Activated CD8-positive, alpha-beta T cell treated with anti-CD3 and anti-CD28 coated beads, Interleukin-2, amount 10 ng/mL, durations not matched to agents 7 days and 5 days (primary cell): ENCODE data around the gene QSOX1. TPM values are rescaled to one million over a fixed set of nuclear protein-coding genes. Genes with fewer than 3 reads are reported as not detected.
A peak's percentile ranks its signal among the peaks of the same experiment; 100 is the strongest.

Experiments used
- ATAC-seq: fragments of 150-1000 bp; cut with Tn5 transposase; one replicate; pipeline ENCODE4 v1.10.0; 2021; ENCODE audit warnings: moderate library complexity
- CTCF ChIA-PET: fragments of 350-600 bp; sonication (Branson Sonifier 250); formaldehyde crosslinking; loops from one replicate; lab custom pipeline; 2021; ENCODE audit warnings: antibody characterized with exemption; lab: Charles Lee
- POLR2A ChIA-PET: fragments of 350-600 bp; sonication (Branson Sonifier 250); formaldehyde crosslinking; loops from one replicate; lab custom pipeline; 2021; ENCODE audit warnings: antibody characterized with exemption; lab: Charles Lee
- DNase-seq: peaks from one replicate; pipeline ENCODE4 v3.0.0-alpha.2; 2020
- H3K27ac Mint-ChIP-seq: one replicate; pipeline ENCODE4 v1.8.0; 2021; ENCODE audit warnings: mild to moderate bottlenecking, mixed read lengths
- H3K27me3 Mint-ChIP-seq: one replicate; pipeline ENCODE4 v1.8.0; 2021; ENCODE audit warnings: low read depth, mixed read lengths
- H3K36me3 Mint-ChIP-seq: one replicate; pipeline ENCODE4 v1.8.0; 2021; ENCODE audit warnings: low read depth, mixed read lengths
- H3K4me1 Mint-ChIP-seq: one replicate; pipeline ENCODE4 v1.8.0; 2021; ENCODE audit warnings: low read depth, mixed read lengths
- H3K4me3 Mint-ChIP-seq: one replicate; pipeline ENCODE4 v1.8.0; 2021; ENCODE audit warnings: mild to moderate bottlenecking, mixed read lengths
- H3K9me3 Mint-ChIP-seq: one replicate; pipeline ENCODE4 v1.8.0; 2022; ENCODE audit warnings: mixed read lengths; ENCODE audit not compliant: insufficient read depth
- total RNA-seq, 2 experiments: library from RNA; stranded (reverse); gene quantifications; one replicate each; pipeline ENCODE4 v1.2.3, GENCODE V29; 2021

Gene QSOX1
- total RNA-seq, 2 experiments from 2014 or later = 23.9 to 25.2 TPM

DNA sequence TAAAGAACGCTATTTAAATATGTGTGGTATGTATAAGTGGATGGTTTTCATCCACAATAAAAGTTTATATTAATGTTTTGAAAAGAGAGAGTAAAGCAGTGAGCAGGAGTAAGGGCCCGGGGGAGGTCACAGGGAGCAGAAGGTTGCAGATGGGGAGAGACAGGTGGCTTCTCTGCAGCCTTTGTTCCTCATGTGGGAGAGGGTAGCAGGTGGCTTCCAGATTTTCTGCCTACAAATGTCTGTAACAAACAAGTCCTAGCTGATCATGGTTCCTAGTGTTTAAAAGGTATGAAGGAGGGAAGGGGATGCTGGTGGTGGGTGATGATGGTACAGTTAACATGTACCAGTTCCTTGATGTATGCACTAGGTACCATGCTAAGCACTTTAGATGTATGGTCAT is 18.8 kb downstream of the QSOX1 start:
- Mint-ChIP-seq H3K4me3 (no peak overlapping the region), H3K9me3 (no peaks in the 10 kb centered on the region), H3K27ac (no peak overlapping the region), H3K27me3 (no peaks in the 10 kb centered on the region), H3K4me1 (no peaks in the 10 kb centered on the region), H3K36me3 (no peaks in the 10 kb centered on the region)
- no peak for DNase-seq
- POLR2A ChIA-PET = no interaction called here
- ATAC-seq = no peak
- CTCF ChIA-PET = no interaction called here

DNA sequence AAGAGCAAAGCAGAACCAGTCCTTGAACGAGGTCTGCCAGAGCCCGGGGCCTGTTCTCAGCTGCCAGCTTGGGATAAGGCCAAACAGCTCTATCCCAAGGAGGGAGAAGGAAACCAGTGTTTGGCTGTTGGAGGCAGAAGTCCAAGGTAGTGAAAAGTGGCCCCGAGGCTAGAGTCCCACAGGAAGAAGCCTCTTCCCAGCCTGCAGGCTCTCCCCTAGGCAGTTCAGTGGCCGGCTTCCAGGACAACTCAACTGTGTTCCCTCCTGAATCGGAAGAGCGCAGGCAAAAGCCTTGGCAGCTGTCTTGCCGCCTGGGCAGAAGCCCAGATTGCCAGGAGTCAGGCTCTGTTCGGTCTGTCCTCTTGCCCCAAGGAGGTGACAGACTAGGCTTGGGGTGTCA is 19.3 kb downstream of the QSOX1 start:
- Mint-ChIP-seq H3K27ac (no peak overlapping the region), H3K4me1 (no peaks in the 10 kb centered on the region), H3K4me3 (no peak overlapping the region), H3K9me3 (no peaks in the 10 kb centered on the region), H3K36me3 (no peaks in the 10 kb centered on the region), H3K27me3 (no peaks in the 10 kb centered on the region)
- ATAC-seq (no peak), DNase-seq (no peak)
- ChIA-PET CTCF (interaction anchor here (1.1 kb wide), 1 partner anchor 306 kb away, joined by 3 read pairs; no protein-coding TSS in a partner anchor), POLR2A (no interaction called here)

DNA sequence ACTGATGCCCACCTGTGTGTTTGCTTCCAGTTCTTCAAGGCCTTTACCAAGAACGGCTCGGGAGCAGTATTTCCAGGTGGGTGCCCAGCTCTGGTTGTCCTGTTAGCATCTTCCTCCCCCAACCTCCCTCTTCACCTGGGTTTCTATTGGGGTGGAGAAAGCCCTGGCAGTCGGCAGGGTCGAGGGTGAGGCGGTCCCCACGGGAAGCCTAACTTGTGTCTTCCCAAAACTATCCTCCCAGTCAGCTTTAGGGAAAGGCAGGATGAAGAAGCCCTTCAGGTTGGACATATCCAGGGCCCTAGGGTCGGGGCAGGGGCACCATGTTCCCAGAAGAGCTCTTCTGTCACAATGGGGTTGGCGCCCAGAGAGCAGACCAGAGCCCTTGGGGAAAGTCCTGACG is 20.6 kb downstream of the QSOX1 start:
- Mint-ChIP-seq H3K27ac (no peak overlapping the region), H3K36me3 (no peaks in the 10 kb centered on the region), H3K4me3 (no peak overlapping the region), H3K9me3 (no peaks in the 10 kb centered on the region), H3K27me3 (no peaks in the 10 kb centered on the region), H3K4me1 (no peaks in the 10 kb centered on the region)
- POLR2A ChIA-PET = no interaction called here
- CTCF ChIA-PET = no interaction called here
- ATAC-seq (no peak), DNase-seq (no peak)

DNA sequence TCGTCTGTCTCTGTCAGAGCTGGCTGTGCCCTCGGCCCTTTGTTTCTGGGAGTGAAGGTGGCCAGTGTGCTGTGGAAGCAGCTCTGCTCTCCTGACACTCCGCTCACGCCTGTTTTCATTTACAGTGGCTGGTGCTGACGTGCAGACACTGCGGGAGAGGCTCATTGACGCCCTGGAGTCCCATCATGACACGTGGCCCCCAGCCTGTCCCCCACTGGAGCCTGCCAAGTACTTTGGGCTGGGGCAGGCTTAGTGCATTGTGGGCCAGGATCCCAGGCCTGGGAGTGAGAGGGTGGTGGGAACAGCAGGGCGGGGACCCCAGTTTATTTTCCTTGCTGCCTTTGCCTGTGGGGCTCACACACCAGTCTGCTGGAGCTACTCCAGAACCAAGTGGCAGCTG is 21.1 kb downstream of the QSOX1 start:
- Mint-ChIP-seq H3K27ac (no peak overlapping the region), H3K36me3 (no peaks in the 10 kb centered on the region), H3K4me3 (no peak overlapping the region), H3K4me1 (no peaks in the 10 kb centered on the region), H3K9me3 (no peaks in the 10 kb centered on the region), H3K27me3 (no peaks in the 10 kb centered on the region)
- ChIA-PET CTCF (no interaction called here), POLR2A (no interaction called here)
- ATAC-seq (no peak), DNase-seq (no peak)

DNA sequence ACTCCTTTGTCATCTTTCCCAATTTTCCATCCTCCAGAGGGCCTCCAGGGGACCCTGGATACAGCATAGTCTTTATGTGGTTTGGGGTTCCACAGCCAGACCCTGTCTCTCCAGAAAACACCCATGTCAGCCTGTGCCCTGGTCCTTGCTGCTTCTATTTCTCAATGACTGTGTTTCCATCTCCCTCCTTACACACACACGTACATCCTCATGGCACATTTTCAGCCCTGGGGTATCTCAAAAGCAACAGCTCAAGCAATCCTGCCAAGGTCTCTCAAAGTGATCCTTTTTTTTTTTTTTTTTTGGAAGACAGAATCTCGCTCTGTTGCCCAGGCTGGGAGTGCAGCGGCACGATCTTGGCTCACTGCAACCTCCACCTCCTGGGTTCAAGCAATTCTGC is 22.3 kb downstream of the QSOX1 start:
- no peak for DNase-seq
- no peaks in the 10 kb centered on the region for H3K36me3 Mint-ChIP-seq
- H3K27ac Mint-ChIP-seq = no peak overlapping the region
- POLR2A ChIA-PET = no interaction called here
- no peaks in the 10 kb centered on the region for H3K27me3 Mint-ChIP-seq
- CTCF ChIA-PET = interaction anchor here (5.2 to 6.1 kb wide), 2 partner anchors 12 to 310 kb away, joined by 66 to 67 read pairs; no protein-coding TSS in a partner anchor
- no peaks in the 10 kb centered on the region for H3K9me3 Mint-ChIP-seq
- no peak for ATAC-seq
- no peaks in the 10 kb centered on the region for H3K4me1 Mint-ChIP-seq
- no peak overlapping the region for H3K4me3 Mint-ChIP-seq

DNA sequence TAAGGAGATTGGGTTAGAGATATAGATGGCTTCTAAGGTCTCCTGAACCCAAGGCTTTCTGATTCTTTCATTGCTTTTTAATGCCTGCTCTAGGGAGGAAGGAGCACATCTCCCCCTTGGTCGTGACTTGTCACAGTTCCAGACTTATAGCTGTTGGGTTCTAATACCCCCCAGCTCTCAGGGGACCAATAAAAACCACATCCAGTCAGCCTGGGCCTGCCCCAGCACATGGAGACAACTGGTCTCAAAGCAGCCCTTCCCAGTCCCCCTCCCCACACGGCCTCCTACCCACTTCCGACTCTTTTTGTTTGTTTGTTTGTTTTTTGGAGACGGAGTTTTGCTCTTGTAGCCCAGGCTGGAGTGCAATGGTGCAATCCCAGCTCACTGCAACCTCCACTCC is 23.3 kb downstream of the QSOX1 start:
- H3K4me3 Mint-ChIP-seq = no peak overlapping the region
- POLR2A ChIA-PET = interaction anchor here (0.6 kb wide), 1 partner anchor 30 kb away, joined by 3 read pairs; no protein-coding TSS in a partner anchor
- CTCF ChIA-PET = interaction anchor here (0.9 to 6.1 kb wide), 7 partner anchors 13 to 471 kb away, joined by 3 to 67 read pairs (median 11); no protein-coding TSS in a partner anchor
- no peaks in the 10 kb centered on the region for H3K4me1 Mint-ChIP-seq
- H3K36me3 Mint-ChIP-seq = no peaks in the 10 kb centered on the region
- no peaks in the 10 kb centered on the region for H3K9me3 Mint-ChIP-seq
- H3K27me3 Mint-ChIP-seq = no peaks in the 10 kb centered on the region
- no peak for DNase-seq
- no peak for ATAC-seq
- no peak overlapping the region for H3K27ac Mint-ChIP-seq

DNA sequence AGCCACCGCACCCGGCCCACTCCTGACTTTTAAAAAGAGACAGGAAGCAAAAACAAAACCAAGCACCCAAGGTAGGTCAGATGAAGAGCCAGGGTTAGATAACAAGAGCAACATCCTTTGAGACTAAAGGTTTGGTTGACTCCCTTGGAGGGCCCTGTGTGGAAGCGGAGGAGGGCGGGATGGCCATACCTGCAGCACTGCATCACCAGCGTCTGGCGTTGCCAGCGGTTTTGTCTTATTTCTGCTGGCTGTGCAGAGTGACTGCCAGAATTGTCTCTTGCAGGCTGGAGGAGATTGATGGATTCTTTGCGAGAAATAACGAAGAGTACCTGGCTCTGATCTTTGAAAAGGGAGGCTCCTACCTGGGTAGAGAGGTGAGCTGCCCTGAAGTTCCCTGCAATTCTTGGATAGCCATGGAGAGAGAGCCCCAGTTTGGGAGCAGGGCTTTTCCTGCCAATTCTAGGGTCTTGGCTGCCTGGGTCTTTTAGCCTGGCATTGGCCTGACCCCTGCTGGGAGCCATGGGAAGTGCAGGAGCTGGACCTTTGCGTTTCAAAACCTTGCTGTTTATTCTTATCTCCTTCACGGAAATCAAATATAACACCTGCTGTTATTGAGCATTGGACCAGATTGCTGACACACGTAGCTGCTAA is 24.0 kb downstream of the QSOX1 start:
- no peaks in the 10 kb centered on the region for H3K9me3 Mint-ChIP-seq
- CTCF ChIA-PET = interaction anchor here (0.7 to 6.1 kb wide), 57 partner anchors 8 to 472 kb away, joined by 3 to 67 read pairs (median 4); partner anchors contain the start of gene QSOX1
- peak; percentile 71 for DNase-seq
- no peak overlapping the region for H3K4me3 Mint-ChIP-seq
- H3K4me1 Mint-ChIP-seq = no peaks in the 10 kb centered on the region
- H3K27ac Mint-ChIP-seq = no peak overlapping the region
- peak; percentile 54 for ATAC-seq
- no peaks in the 10 kb centered on the region for H3K27me3 Mint-ChIP-seq
- POLR2A ChIA-PET = interaction anchor here (0.6 to 1.3 kb wide), 3 partner anchors 15 to 30 kb away, joined by 3 to 5 read pairs (median 3); partner anchors contain the start of gene QSOX1
- no peaks in the 10 kb centered on the region for H3K36me3 Mint-ChIP-seq

DNA sequence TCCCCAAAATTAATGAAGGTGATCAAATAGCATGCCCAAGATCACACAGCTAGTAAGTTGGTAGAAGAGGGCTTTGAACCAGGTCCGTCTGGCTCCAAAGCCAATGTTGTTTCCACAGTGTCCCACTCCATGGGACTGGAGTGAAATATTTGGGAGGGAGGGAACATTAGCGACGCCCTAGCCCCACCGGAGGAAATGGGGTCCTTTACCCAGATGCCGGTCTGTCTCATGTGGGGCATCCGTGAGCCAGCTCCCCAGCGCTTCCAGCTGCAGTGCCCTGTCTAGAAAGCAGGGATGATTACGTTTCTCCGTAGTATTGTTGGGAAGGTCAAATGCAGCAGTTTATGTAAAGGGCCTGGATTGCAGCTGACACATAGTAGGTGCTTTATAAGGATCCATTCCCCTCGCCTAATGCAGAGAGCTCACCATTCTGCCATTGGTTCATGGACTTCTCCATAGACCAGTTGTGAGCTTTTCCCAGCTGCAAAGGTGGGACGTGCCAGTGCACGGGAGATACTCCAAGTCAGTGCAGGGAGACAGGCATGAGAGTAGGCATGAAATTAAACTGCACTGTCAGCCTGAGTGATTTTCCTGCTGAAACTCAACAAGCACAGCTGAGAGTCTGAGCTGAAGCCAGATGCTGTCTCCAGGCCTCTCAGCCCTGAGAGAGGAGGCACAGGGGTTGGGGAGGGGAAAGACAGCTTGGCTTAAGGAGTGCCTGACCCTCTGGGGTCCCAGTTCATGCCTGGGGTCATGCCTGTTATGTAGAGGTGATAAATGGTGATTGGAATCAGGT is 24.7 kb downstream of the QSOX1 start:
- Mint-ChIP-seq H3K9me3 (no peaks in the 10 kb centered on the region), H3K4me1 (no peaks in the 10 kb centered on the region), H3K4me3 (no peak overlapping the region), H3K27ac (no peak overlapping the region), H3K27me3 (no peaks in the 10 kb centered on the region), H3K36me3 (no peaks in the 10 kb centered on the region)
- no peak for DNase-seq
- POLR2A ChIA-PET = interaction anchor here (0.6 to 1.5 kb wide), 4 partner anchors 16 to 296 kb away, joined by 3 to 5 read pairs (median 4); partner anchors contain the start of gene QSOX1
- CTCF ChIA-PET = interaction anchor here (0.7 to 6.1 kb wide), 58 partner anchors 9 to 473 kb away, joined by 3 to 67 read pairs (median 4); partner anchors contain the start of gene QSOX1
- ATAC-seq = no peak

DNA sequence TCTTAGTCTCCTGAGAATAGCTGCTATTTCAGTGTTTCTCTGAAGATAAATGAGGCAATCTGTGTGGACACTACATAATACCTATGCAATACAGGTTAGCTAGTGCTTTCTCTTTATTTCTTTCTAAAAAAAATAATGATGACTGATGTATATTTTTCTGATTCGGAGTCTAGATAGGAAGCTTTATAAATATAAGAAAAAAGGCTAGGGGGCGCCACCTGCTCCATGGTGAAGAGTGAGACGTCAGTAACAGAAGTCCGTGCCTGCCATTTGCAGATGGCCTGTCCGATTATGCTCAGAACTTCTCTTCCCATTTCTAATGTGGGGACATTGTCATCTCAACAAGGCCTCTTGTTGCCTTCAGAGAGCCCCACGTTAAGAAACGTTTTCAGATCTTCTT is 26.4 kb downstream of the QSOX1 start:
- Mint-ChIP-seq H3K4me3 (no peak overlapping the region), H3K36me3 (no peaks in the 10 kb centered on the region), H3K27me3 (no peaks in the 10 kb centered on the region), H3K27ac (no peak overlapping the region), H3K9me3 (no peaks in the 10 kb centered on the region), H3K4me1 (no peaks in the 10 kb centered on the region)
- POLR2A ChIA-PET = interaction anchor here (1.5 kb wide), 1 partner anchor 298 kb away, joined by 5 read pairs; no protein-coding TSS in a partner anchor
- CTCF ChIA-PET = interaction anchor here (0.7 to 6.1 kb wide), 17 partner anchors 9 to 367 kb away, joined by 3 to 67 read pairs (median 4); no protein-coding TSS in a partner anchor
- ATAC-seq (no peak), DNase-seq (peak; percentile 29)

DNA sequence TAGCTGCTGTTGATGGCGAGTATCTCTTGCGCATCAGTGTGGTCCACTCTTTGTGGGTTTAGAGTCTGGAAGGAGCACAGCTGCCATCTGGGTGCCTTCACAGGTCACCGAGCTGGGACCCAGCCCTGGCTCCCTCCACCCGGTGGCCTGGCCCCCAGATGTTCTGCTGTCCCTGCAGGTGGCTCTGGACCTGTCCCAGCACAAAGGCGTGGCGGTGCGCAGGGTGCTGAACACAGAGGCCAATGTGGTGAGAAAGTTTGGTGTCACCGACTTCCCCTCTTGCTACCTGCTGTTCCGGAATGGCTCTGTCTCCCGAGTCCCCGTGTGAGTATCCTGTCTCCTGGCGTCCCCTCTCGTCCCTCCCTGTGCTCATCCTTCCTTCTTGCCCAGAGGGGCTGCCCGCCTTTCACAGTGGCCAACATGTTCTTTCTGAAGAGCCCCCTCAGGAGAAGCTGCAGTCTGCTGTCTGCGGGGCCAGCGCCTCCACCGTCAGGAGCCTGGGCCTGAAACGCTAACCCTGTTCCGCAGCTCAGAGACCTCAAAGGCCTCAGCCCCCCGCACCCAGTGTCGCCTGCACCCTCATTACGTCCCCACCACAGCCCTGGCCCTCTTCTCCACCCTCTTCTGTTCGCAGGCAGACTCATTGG is 27.4 kb downstream of the QSOX1 start:
- no peaks in the 10 kb centered on the region for H3K9me3 Mint-ChIP-seq
- no peak overlapping the region for H3K4me3 Mint-ChIP-seq
- no peaks in the 10 kb centered on the region for H3K27me3 Mint-ChIP-seq
- no peaks in the 10 kb centered on the region for H3K4me1 Mint-ChIP-seq
- H3K36me3 Mint-ChIP-seq = no peaks in the 10 kb centered on the region
- CTCF ChIA-PET = interaction anchor here (1.1 to 6.1 kb wide), 5 partner anchors 17 to 315 kb away, joined by 3 to 67 read pairs (median 26); no protein-coding TSS in a partner anchor
- DNase-seq (no peak), ATAC-seq (no peak)
- POLR2A ChIA-PET = no interaction called here
- no peak overlapping the region for H3K27ac Mint-ChIP-seq

DNA sequence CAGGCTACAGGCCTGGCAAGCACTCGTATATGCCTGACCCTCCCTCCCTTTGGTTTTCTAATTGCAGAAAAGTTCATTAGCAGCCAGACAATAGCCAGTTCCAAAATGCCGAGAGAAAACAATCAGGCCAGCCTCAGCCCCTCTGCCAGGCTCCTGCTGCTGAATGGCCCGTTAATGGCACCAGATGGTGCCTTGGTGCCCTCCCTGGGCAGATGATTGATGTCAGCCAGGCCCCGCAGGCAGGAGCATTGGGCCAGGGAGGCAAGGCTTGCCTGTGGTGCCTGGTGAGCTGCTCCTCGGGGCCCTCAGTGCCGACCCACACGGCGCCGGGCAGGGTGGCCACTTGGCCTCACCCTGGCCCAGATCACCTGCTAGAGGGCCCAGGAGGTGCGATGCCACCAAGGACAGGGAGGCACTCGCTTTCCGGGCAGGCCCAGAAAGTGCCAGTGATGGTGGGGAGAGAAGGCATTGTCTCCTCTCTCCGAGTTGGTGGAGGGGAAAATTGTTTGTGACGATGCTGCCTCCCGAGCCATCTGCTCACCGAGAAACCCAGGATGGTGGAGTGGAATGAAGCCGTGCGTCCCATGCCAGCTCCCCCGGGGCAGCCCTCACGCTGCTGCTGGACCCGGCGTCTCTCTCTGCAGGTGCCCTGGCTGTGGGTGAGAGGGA is 28.1 kb downstream of the QSOX1 start:
- H3K27me3 Mint-ChIP-seq = no peaks in the 10 kb centered on the region
- ChIA-PET POLR2A (no interaction called here), CTCF (interaction anchor here (6.1 kb wide), 1 partner anchor 18 kb away, joined by 67 read pairs; no protein-coding TSS in a partner anchor)
- no peak overlapping the region for H3K27ac Mint-ChIP-seq
- H3K4me1 Mint-ChIP-seq = no peaks in the 10 kb centered on the region
- H3K36me3 Mint-ChIP-seq = no peaks in the 10 kb centered on the region
- no peaks in the 10 kb centered on the region for H3K9me3 Mint-ChIP-seq
- H3K4me3 Mint-ChIP-seq = no peak overlapping the region
- ATAC-seq = no peak
- DNase-seq = no peak
